Right lobe of liver (tissue), 4 donors: ENCODE data around the gene IFI27.

Source experiments
- POLR2A ChIP-seq: fragments of 450-650 bp; IDR thresholded peaks from one replicate; pipeline ENCODE4 v1.6.1; 2017; ENCODE audit warnings: antibody characterized with exemption, mild to moderate bottlenecking
- TF ChIP-seq, protein P1 (sequence below), 4 donors: fragments of 200-600 bp in 3 of 4; fragments of 450-650 bp in 1 of 4; IDR thresholded peaks; one replicate each; pipeline versions ENCODE4 v1.5.1 to v1.8.0; 2016 to 2022; ENCODE audit warnings: antibody characterized with exemption in 4 of 4, mild to moderate bottlenecking in 2 of 4
- donor health status: DM: no; HTN: no; CAD: no.
- donor health status: DM: no; HTN: no; CAD: no.
- donor health status: DM: no; HTN: yes; CAD: no.

- TF ChIP-seq POLR2A, result no peak
- TF ChIP-seq, protein P1, sequence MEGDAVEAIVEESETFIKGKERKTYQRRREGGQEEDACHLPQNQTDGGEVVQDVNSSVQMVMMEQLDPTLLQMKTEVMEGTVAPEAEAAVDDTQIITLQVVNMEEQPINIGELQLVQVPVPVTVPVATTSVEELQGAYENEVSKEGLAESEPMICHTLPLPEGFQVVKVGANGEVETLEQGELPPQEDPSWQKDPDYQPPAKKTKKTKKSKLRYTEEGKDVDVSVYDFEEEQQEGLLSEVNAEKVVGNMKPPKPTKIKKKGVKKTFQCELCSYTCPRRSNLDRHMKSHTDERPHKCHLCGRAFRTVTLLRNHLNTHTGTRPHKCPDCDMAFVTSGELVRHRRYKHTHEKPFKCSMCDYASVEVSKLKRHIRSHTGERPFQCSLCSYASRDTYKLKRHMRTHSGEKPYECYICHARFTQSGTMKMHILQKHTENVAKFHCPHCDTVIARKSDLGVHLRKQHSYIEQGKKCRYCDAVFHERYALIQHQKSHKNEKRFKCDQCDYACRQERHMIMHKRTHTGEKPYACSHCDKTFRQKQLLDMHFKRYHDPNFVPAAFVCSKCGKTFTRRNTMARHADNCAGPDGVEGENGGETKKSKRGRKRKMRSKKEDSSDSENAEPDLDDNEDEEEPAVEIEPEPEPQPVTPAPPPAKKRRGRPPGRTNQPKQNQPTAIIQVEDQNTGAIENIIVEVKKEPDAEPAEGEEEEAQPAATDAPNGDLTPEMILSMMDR (IDR thresholded peaks at IDR 0.05), result no peak
Observed at GRCh38 chr14:94109915-94110250, 653 bp upstream of the IFI27 start.
